Kidney capillary endothelial cell (primary cell): Measurements from ENCODE around the gene SHH.

Experiments used
- DNase-seq: peaks from one replicate; pipeline ENCODE4 v3.0.0-alpha.2; 2018; ENCODE audit warnings: low spot score

SHH gene

GRCh38 chr7:155764438-155764793 is 47.8 kb downstream of the SHH start:
- peak; percentile 68 for DNase-seq

- DNase-seq = peak; percentile 95
Measured at GRCh38 chr7:155763691-155764437, 48.4 kb downstream of the SHH start.

- no peak for DNase-seq
Measured at GRCh38 chr7:155763122-155763521, 49.1 kb downstream of the SHH start.

- no peak for DNase-seq
Measured at GRCh38 chr7:155762655-155763054, 49.6 kb downstream of the SHH start.

- no peak for DNase-seq
Measured at GRCh38 chr7:155762036-155762435, 50.2 kb downstream of the SHH start.

- no peak for DNase-seq
Measured at GRCh38 chr7:155761162-155761561, 51.1 kb downstream of the SHH start.

- DNase-seq = no peak
Measured at GRCh38 chr7:155759740-155760430, 52.4 kb downstream of the SHH start.

GRCh38 chr7:155758348-155758747 is 53.9 kb downstream of the SHH start:
- no peak for DNase-seq

GRCh38 chr7:155756322-155756721 is 55.9 kb downstream of the SHH start:
- DNase-seq = no peak

- no peak for DNase-seq
Measured at GRCh38 chr7:155755026-155755425, 57.2 kb downstream of the SHH start.

- no peak for DNase-seq
Measured at GRCh38 chr7:155754165-155754564, 58.1 kb downstream of the SHH start.

- DNase-seq = no peak
Measured at GRCh38 chr7:155753446-155753965, 58.8 kb downstream of the SHH start.

- DNase-seq = no peak
Measured at GRCh38 chr7:155752756-155753445, 59.4 kb downstream of the SHH start.

GRCh38 chr7:155751409-155751808 is 60.9 kb downstream of the SHH start:
- no peak for DNase-seq

GRCh38 chr7:155750255-155751125 is 61.8 kb downstream of the SHH start:
- DNase-seq = no peak
